HG02973 (cell line): Measurements from ENCODE around the gene CWC27.
A peak's percentile ranks its signal among the peaks of the same experiment; 100 is the strongest.

Source experiments
- ATAC-seq: cut with Tn5 transposase; IDR thresholded peaks from one replicate; pipeline ENCODE4 v1.9.1; 2021; ENCODE audit warnings: moderate library complexity; ENCODE audit not compliant: unreplicated experiment

Gene CWC27, protein sequence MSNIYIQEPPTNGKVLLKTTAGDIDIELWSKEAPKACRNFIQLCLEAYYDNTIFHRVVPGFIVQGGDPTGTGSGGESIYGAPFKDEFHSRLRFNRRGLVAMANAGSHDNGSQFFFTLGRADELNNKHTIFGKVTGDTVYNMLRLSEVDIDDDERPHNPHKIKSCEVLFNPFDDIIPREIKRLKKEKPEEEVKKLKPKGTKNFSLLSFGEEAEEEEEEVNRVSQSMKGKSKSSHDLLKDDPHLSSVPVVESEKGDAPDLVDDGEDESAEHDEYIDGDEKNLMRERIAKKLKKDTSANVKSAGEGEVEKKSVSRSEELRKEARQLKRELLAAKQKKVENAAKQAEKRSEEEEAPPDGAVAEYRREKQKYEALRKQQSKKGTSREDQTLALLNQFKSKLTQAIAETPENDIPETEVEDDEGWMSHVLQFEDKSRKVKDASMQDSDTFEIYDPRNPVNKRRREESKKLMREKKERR

DNA sequence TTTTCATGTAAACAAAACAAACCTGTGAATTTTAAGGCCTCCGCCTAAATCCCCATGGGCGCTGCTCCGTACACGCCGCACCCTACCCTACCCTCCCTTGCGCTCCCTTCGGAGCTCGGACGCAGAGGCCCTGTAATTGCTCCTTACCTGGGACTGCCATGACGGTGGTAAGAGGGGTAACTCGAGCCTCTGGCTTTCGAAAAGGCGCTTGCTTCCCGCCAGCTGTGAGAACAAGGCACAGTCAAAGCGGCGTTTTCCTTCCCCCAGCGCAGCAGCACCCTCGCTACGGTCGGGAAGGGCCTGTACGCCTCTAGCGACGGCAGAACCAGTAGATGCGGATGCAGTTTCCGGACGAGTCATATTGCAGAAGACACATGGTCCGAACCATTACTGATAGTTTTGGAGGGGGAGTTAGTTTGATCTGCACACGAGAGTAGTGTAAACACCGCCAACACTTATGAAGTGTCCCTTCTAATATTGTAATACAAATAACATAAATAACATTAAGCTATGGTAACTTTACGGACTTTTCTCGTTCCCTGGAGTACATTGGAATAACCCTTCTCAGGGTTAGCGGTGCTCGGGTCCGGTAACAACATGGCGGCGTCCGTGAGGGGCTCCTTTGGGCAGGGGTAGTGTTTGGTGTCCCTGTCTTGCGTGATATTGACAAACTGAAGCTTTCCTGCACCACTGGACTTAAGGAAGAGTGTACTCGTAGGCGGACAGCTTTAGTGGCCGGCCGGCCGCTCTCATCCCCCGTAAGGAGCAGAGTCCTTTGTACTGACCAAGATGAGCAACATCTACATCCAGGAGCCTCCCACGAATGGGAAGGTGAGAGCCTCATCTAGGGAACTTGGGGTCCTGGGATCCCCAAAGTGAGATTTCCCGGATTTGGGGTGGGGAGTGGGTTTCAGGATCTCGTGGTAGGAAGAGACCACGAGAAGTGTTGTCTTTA is at the start of gene CWC27, which contains the start of gene SREK1IP1:
TSS of gene CWC27 (plus strand) at position 573 of the 955 bp plus-strand sequence. CDS start at position 790, 217 bp downstream.
TSS of gene SREK1IP1 (minus strand) at position 334 of the 955 bp plus-strand sequence. CDS start at position 160, 174 bp downstream.
- peak; percentile 95 for ATAC-seq

DNA sequence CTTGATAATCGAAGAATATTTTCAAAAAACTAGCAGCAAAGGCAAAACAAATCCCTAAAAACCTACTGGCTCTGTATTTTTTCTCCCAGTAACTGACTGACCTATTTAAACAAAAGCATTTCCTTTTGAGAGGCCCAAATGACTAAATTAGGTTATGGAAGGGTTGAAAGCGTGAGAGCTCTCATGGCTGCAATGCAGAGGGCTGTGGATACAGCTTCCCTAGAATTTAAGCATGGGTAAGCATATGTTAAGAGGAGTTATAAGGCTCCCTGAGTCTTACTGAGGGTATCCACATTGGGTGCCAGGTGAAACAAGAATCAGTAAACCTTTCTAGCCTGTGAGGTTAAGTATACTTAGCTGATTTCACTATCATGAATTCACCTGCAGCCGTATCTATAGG is 46.1 kb upstream of the CWC27 start:
- ATAC-seq = no peak

DNA sequence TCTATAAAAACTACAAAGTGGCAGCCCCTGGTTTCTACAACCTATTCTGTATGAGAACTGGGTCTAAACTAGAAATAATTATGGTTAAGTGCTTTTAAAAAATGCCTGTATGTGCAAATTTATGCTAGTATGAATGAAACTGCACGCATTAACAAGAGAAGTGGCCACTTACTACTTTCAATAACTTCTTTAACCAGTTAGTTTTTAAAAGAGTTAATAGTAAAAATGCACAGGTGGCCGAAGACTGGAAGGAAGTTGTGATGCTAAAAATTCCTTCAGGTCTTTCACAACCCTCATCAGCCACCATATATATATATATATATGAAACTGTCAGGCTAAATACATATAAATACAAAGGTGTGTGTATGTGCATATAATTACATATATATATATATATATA is 41.6 kb upstream of the CWC27 start:
- ATAC-seq = no peak

DNA sequence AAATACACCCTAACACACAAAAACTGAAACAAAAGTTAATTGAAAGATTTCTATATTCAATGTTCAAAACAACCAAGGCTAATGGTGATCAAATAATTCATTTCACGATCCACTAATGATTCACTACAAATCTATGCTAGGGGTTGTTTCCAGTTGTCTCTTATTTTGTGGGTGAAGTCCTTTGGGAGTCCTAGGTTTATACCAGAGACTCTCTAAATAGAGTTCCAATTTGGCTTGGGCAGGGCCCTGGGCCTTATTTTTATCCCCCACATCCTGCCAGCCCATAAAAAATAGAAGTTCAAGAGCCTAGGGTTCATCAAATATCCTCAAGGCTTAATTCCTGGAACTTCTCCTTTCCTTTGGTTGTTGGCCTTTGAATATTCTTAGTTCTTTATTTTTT is 26.3 kb upstream of the CWC27 start:
- no peak for ATAC-seq

DNA sequence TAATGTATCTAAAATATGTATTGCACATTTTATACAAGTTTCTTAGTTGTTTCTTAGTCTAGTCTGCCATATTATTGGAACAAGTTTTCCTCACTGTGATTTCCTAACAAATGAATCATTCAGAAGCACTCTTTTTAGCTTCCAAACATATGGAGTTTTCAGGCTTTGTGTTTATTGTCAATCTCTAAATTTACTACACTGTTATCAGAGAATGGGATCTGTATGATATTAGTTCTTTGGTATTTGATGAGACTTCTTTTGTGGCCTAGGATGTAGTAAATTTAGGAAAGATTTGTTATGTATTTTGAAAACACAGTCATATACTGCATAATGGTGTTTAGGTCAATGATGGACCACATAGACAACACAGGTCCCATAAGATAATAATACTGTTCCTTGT is 25.9 kb upstream of the CWC27 start:
- no peak for ATAC-seq

DNA sequence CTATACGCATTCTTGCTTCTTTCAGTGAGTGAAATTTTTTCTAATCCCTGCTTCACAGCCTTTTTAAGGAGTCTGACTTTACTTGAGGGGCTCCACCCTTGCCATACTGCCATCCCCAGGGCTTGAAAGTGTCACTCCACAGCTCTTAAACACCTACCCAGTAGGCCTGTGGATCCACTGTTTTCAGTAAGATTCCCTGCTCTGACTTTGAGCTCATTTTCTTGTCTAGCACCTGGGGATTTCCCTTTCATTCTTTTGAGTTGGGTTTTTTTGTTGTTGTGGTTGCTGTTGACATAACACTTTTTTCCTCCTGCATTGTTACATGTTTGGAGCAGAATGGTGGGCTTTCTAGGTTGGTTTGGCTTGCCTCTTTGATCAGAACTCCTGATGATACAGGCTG is 23.8 kb upstream of the CWC27 start:
- no peak for ATAC-seq

DNA sequence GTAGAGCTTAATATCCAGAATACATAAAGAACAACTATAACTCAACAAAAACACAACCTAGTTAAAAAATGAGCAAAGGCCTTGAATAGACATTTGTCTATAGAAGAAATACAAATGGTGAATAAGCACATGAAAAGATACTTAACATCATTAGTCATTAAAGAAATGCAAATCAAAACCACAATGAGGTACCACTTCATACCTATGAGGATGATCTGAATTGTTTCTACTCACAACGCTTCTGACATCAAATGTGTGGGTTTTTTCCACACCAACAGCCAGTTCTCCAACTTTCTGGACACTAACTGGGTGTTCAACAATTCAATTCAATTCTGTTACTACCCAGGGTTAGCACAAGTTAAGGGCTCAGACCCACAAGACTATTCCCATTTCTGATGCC is 22.3 kb upstream of the CWC27 start:
- no peak for ATAC-seq

DNA sequence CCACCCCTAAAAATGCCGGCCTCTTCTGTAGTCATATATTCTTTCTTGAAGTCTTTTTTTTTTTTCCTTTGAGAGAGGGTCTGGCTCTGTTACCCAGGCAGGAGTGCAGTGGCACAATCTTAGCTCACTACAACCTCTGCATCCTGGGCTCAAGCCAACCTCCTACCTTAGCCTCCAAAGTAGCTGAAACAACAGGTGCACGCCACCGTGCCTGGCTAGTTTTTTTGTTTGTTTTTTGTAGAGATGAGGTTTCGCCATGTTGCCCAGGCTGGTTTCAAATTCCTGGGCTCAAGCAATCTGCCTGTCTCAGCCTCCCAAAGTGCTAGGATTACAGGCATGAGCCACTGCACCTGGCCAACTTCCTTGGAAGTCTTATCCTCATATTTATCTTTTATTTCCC is 19.3 kb upstream of the CWC27 start:
- ATAC-seq = no peak

DNA sequence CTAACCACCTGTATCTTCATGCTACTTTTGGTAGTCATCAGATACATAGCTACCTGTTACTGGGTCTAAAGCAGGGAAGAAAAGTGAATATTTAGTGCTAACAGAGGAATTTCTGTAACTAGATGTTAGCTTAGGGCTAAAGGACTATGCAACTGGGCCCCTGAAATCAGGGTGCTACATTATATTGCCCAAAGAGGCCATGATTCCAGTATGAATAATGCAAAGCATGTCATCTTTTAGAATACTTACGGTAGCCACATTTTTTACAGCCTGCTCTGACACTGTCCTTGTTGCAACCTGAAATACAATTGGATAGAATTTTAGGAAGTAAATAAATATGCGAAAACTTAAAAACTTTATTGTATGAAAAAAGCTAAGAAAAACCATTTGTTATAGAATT is 14.7 kb upstream of the CWC27 start:
- ATAC-seq = no peak

DNA sequence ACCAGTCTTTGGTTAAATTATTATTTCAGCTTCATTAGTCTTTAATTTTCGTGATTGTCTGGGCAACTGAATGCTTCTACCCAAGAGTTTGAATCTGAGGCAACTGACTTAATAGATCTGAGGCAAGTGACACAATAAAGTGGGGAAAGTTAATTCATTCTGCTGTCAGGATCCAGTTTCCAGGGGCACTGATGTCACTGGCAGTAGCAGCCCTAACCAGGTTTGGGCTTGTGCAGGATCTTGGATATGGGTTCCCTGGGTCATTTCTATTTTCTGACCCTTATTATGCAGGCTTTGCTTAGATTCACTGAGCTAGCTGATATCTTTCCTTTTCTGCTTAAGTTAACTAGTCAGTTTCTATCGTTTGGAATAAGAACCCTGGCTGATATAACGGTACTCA is 9.8 kb upstream of the CWC27 start:
- no peak for ATAC-seq

DNA sequence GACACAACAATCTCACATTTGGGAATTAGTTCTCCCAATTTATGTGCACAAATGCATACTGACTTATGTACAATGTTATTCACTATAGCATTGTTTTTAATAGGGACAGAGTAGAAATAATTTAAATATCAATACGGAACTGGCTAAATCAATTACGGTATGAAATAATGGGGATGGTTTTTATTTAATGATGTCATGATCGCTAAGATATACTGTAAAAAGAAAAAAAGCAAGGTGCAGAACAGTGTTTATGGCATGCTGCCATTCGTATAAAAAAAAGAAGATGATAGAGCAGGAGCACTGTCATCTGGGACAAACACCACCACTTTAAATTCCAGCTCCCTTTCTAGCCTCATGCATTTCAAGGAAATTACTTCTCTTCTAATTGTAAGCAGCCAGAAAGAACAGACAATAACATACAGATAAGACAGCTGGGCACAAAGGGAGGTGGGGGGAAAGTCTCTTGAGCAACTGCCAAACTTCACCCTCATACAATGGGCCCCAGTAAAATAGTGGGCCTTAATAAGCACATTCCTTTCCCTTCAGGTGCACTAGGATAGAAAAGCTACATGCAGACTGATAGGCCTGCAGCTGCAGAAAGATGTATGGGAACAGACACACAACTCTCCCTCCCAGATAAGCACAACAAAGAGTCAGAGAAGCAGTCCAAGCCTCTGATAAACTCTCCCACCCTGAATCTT is 8.6 kb upstream of the CWC27 start:
- no peak for ATAC-seq

DNA sequence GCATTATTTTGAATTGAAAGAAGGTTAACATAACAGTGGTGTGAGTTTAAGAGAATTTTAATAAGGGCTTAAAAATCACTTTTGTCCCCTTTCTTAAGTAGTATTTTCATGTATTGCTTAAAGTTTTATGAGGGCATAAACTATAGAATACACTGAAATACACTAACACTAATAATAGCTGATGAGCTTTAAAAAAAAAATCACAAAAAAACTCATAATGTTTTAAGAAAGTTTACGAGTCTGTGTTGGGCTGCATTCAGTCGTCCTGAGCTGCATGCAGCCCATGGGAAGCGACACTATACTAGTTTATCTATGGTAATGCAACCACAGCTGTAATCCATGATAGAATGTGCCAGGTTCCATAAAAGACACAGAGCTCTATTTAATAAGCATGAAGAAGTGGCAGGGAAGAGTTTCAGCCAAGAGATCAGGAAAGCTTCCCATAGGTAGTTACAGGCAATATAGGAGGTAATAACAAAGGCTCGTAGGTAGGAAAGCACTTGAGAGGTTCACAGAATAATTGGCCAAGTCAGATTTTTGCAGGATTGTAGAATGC is 4.7 kb upstream of the CWC27 start:
- ATAC-seq = no peak

DNA sequence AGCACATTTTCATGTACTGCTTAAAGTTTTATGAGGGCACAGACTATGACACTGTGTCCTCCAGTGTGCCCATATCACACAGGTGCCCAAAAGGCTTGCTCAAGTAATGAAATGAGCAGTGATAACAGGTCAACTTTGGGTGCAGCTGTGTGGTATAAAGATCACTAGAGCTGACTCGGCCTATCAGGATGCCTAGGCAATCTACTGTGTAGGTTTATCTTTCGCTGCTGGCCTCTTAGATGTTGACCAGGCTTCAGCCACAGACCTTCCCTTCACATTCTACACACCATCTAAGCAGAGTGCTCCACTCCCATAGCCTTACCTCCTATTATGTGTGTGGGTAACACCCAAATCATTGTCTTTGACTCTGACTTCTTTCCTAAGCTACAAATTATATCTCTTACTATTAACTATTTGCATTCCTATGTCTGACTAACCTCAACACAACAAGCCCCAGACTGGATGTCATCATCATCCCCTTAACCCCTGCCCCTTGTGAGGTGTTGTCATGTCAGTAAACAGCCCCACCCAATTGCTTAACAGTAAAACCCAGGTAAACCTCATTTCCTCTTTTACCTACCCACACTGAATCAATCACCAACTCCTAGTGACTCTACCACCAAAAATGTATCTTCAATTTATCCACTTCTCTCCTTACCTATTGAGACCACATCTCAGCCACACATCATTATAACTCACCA is 2.8 kb upstream of the CWC27 start:
- no peak for ATAC-seq

DNA sequence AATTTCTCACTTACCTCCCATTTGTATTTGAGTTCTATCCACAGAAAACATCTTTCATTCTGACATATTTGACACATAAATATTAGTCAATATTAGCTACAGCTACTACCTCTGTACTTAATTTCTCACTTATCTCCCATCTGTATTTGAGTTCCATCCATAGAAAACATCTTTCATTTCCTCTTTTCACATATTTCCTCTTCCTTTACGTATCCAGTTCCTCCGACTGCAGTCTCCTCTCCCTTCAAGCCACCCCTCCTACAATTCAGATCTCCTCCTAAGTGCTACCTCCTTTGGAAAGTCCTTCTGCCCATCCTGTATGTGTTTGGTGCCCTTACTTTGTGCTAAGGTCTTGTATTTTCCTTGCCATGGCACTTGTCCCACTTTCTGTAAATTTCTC is 1.8 kb upstream of the CWC27 start:
- no peak for ATAC-seq

DNA sequence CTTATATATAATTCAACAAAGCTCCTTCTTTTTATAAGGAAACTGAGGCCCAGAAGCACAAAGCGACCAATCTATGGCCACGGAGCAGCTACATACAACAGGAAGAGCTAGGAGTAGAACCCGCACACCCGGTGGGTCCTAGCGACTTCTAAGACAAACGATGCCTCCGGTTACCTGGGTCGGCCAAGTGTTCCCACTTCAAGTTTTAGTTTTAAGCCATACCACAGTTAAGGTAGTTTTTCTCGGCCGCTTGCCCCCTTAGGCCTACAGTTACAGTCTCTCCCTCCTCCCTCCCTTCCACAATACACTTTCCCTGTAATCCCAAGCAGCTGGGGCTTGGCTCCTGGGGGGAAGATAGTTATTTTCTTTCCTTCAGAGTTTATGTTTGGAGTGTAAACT is 772 bp upstream of the CWC27 start:
- peak; percentile 8 for ATAC-seq

DNA sequence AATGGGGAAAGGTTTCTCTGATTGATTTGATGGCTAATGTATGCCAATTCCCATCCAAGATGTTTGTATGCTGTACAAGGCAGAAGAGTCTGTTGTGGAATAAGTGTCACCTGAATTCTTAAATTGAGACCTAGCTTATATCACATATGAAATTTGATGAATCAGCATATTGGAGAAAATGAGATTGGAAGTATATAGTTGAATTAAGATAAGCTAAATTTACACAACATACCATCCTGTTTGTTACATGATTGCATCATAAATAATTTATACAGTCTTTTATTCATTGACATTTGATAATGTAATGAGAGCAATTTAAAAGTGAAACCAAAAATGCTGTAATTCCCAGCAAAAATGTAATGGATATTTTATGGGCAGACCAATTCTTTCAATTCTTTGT is 1.1 kb downstream of the CWC27 start:
- no peak for ATAC-seq

DNA sequence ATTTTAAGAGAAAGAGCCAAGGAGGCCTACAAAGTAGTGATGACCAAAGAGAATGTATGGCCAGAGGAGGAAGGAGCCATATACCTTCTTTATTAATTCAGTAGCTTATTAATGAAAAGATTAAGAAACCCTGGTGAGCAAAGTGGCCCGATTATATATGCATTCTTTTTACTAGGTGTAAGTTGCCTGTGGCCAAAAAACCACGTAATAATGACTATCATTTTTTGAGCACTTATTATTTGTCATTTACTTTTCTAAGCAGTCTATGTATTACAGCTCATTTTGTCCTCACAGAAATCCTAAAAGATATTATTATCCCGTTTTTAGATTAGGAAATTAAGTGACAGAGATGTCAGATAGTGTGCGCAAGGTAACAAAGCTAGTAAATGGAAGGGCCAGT is 3.0 kb downstream of the CWC27 start:
- no peak for ATAC-seq

DNA sequence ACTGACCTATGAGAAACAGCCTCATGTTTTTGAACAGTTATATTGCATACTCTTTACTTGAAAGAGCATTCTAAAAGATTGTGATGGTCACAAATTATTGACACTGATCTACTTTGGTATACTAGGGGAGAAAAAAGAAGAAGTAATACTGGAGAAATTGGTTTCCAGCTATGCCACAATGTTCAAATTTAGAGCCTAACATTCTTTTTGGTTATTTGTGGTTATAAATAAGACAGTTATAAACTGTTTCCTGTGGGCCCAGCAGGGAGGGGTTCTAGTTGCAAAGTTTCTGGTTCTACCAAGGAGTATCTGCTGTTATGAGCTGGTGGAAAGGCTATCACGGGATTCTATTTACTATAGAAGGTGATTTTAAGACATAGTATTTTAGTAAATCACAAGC is 4.8 kb downstream of the CWC27 start:
- ATAC-seq = no peak

DNA sequence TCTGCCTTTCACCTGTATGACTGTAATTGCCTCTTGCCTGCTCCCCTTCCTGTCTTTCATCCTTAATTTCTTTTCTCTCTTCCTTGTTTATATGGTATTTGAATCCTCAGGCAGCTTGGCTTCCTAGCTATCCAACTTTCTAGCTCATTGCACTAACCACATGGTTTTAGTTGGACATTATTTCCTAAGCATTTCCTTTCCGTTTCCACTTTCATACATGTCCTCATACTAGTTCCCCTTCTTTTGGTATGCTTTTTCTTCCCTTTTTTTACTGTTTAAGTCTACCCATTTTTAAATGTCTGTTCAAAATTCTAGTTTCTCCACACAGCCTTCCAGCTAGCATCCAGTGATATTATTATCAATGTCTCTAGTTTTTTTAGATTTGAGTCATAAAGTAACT is 6.6 kb downstream of the CWC27 start:
- ATAC-seq = no peak

DNA sequence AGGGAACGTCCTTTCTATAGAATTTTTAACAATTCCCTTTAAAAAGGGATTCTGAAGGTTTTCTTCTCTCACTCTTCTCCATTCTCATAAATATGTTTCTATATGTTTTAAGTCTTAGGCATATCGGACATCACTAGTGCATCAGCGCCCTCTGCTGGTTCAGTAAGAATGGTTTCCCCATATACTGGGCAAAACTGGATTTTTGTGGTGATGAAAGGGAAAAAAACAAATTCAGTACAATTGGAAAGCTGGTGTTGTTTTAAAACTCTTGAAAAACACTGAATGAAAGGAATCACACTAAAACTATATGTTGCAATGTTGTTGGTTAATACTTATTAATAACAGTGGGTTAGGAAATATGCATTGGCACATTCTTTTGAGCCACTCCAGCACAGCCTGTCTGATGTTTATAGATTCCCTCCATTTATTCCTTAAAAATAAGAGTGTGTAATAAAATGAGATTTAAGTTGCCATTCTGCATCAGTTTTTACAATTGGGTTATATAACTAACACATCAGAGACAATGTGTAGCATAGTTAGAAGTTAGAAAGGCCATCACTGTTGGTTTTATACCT is 15.8 kb downstream of the CWC27 start:
- ATAC-seq = peak; percentile 79
